Activated T-cell treated with anti-CD3 and anti-CD28 coated beads for 48 hours (primary cell): Measurements from ENCODE around the gene KCNJ6.
A peak's percentile ranks its signal among the peaks of the same experiment; 100 is the strongest.
"Not testable (repeated sequence)": the region's sequence is repeated elsewhere in the genome, so short reads cannot be mapped to it uniquely, and the experiment has no call there.

ENCODE experiments used
- DNase-seq: peaks from one replicate; pipeline ENCODE4 v3.0.0-alpha.2; 2020; ENCODE audit warnings: low read depth

Gene KCNJ6

DNA sequence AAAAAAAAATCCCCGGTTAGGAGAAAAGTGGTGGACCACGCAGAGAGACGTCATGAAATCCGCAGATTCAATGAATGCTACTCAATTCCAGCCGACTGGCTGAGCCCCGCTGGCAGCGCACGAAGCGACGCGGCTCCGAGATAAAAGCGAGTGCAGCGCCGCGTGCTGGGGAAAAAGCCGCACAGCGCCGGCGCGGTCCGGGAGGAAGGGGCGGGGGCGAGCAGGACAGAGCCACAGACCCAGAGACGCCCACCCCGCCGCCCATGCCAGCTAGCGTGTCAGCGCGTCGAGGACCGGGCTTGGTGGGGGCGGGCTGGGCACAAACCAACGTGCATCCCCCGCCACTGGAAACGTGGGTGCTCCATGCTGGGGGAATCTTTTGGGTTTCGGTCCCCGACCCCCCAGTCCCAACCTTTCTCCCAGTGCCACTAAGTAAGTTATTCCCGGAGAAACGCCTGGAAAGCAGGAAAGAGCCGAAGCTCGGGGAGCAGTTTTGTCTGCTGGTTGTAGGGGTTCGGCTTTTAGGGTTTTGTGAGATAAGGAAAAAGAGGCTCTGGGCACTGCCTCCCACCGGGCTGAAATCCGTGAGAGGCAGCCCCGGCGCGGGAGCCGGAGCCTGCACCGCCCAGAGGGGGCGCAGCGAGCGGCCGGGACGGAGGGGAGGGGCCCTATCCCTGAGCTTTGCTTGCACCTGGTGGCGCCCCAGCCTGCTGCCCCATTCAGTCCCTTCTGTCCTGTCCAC lies at the start of gene KCNJ6:
TSS of gene KCNJ6 (minus strand) at position 148 of the 742 bp plus-strand sequence. CDS start 75,775 bp downstream, outside the sequence.
- peak; percentile 24 for DNase-seq

DNA sequence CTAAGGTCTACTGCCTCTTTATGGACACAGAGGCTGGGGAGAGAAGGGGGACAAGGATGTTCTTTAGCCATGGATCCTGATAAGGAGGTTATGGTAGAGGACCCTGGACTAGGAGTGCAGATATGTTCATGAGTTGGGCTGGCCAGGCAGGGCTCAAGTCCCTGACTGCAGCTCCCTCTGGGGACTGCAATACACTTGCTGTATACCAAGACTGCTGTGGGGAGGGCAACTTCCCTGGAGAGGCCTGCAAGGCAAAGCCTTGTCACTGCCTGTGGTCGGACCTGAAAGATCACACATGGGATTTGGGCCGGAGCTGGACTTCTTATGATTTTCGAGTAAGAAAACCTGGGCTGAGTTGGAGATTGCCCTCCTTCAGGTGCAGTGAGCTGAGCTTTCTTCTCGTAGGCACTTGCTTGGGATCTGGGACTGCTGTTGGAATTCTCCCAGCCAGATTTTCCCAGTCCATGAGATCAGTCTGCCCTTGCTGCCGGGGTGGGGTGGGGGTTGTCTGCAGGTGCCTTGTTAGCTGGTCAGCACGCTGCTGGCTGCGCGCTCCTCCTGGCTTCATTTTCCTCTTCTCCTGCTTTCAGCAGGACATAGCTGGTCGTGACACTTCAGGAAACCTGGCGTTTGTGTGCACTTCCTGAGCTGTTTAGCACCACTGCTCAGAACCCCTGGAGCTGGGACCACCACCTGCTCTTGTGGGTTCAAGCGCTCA lies 49.0 kb upstream of the KCNJ6 start:
- DNase-seq: no peak

- no peak for DNase-seq
Measured at GRCh38 chr21:37958537-37958936, 42.3 kb upstream of the KCNJ6 start.

- no peak for DNase-seq
Measured at GRCh38 chr21:37956772-37957171, 40.5 kb upstream of the KCNJ6 start.

DNA sequence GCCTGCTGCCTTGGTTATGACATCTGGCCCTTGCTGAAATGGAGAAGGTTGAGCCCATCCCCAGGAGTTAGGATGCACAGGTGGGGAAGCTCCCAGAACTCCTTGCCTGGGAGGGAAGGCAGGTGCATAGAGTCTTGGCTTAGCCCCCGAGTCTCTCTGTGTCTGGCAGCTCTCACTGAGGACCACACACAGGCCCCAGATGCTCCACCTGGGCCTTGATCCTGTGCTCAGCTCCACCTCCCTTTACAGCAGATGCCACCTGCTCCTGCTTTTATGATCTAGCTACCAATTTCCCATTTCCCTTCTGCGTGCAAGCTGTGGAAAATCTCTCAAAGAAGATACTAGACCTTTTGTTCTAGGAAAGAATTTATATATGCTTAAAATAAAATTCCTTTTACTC lies 28.8 kb upstream of the KCNJ6 start:
- DNase-seq: no peak

DNA sequence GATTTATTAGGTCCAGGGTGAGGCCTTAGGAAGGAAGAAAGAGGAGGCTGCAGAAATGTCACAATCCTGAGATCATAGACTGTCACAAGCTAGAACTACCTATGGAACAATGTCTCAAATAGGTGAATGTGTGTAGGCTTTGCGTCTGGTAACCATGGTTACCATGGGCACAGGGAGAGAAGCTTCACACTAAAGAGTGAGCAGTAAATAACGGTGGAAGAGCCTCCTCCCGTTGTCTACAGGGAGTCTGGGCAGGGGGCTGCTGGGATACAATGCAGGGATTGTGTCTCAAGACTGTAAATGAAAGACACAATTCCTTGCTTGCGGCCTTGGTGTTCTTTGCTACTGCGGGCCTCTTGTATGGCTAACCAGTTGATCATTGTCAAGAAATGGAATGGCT lies 28.2 kb upstream of the KCNJ6 start:
- DNase-seq: no peak

- DNase-seq: no peak
Measured at GRCh38 chr21:37940691-37941090, 24.4 kb upstream of the KCNJ6 start.

- DNase-seq: no peak
Measured at GRCh38 chr21:37939838-37940237, 23.6 kb upstream of the KCNJ6 start.

DNA sequence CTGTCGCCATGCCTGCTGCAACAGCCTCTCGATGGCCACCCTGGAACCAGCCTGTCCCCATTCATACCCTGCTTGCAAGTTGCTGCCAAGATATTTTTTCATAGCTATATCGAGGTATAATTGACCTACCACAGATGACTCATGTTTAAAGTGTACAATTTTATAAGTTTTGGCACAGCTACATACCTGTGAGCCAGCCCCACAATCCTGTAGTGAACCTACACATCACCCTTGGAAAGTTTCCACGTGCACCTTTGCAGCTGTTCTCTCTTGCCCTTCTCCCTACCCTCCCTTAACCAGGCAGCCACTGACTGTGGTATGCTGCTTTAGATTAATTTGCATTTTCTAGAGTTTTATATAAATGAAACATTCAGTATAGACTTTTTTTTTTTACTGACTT lies 23.0 kb upstream of the KCNJ6 start:
- DNase-seq: no peak

DNA sequence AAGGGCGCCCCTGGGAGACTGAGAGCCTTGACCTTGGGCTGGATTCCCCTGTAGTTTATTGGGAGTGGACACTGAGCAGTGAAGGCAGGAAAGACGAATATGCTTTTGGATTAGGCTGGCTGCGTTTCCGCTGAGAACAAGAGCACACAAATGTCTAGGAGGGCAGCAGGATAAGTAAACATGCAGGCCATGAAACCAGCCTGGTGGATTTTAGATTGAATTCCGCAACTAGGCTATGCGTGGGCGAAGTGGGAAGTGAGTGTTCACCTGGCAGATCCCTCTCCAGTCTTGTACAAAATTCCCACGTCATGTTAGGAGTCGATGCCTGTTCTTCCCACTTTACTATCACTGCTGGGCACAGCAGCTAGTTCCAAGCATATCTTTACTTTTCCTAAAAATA lies 21.4 kb upstream of the KCNJ6 start:
- DNase-seq: no peak

GRCh38 chr21:37936010-37936785 lies 19.9 kb upstream of the KCNJ6 start:
- no peak for DNase-seq

- no peak for DNase-seq
Measured at GRCh38 chr21:37932936-37933335, 16.7 kb upstream of the KCNJ6 start.

- DNase-seq: no peak
Measured at GRCh38 chr21:37927711-37928110, 11.5 kb upstream of the KCNJ6 start.

DNA sequence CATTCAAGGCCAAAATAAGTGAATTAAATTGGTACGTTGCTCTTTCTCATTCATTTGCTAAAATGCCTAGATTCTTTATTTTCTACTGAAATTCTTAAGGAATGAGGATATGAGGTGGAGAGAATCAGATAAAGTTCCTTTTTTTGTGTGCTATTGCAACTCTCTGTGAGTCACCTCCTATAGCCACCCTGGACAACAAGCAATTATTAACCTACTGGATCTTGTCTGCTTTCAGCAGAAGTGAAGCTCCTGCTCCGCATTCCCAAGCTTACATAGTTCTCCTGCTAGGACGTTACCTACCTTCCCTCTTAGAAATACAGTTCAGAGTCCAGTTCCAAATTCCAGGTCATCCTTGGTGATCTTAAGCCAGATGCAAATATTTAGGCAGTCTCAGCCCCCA lies 4.8 kb upstream of the KCNJ6 start:
- DNase-seq: no peak

- not testable (repeated sequence) for DNase-seq
Measured at GRCh38 chr21:37920302-37920701, 4.0 kb upstream of the KCNJ6 start.

GRCh38 chr21:37917612-37918011 lies 1.4 kb upstream of the KCNJ6 start:
- DNase-seq: no peak

GRCh38 chr21:37915941-37916309 lies 332 bp downstream of the KCNJ6 start:
- no peak for DNase-seq

DNA sequence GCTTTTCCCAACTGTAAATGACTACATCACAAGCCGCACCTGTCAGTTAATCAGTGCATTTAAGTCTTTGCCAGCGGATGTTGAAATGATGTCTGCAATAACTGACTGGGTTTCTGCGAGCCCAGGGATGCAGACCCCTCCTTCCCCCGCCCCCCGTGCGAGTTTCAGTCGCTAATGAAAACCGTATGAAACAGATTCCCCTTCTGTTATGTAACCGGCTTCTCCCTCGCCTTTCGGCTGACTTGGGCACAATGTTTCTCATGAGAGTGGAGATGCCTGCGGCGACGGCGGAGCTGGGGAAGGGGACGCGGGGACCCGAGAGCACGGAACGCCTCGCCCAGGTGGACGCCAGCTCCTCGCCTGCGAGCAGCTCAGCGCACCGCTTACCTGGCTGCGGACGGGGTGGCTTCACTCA lies 753 bp downstream of the KCNJ6 start:
- no peak for DNase-seq

DNA sequence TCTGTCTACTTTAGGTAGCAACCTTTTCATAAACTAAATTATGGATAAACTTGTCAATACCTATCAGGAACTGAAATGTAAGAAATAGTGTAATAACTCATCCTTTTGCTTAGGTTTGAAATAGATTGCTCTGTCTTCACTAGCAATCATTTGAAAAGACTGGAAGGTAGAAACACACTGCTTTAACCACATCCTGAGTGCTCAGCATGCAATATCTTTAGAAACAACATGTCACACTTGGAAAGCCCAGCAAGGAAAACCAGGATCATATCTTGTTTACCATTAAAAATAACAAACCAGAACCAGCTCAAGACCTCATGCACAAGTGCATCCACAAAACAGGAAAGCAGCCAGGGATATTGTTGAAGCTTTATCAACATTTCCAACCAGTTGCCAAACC lies 3.6 kb downstream of the KCNJ6 start:
- DNase-seq: no peak

DNA sequence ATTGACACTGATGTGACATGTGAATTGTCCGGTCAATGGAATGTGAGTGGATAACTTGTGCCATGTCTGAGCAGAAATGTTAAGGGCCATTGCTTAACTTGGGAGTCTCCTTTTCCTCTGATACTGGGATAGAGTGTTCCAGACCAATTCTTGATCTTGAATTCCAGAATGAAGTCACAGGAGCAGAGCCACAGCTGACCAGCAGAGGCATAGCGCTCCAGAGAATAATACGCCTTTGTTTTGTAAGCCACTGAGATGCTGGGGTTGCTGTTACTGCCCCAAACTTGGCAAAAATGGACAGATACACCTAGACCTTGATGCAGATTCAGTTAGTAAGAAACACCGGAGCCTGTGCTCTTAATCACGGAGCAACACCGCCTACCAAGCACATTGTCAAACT lies 6.3 kb downstream of the KCNJ6 start:
- DNase-seq: no peak

DNA sequence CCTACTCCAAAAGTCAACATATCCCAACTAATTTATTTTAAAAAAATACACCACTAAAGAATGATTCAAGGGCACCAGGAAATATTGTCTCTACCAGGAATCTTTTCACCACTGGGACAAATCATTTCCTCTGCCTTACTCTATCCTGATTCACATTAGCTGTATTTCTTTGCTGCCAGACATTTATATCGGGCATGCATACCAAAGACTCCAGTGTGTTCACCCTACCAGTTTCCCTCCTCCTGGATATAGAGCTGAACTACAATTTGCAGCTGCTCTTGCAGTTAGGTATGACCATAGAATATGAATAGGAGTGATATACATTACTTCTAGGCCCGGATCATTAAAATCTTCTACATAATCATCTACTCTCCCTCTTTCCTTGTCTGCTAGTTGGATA lies 7.6 kb downstream of the KCNJ6 start:
- no peak for DNase-seq

- no peak for DNase-seq
Measured at GRCh38 chr21:37907076-37907475, 9.2 kb downstream of the KCNJ6 start.

DNA sequence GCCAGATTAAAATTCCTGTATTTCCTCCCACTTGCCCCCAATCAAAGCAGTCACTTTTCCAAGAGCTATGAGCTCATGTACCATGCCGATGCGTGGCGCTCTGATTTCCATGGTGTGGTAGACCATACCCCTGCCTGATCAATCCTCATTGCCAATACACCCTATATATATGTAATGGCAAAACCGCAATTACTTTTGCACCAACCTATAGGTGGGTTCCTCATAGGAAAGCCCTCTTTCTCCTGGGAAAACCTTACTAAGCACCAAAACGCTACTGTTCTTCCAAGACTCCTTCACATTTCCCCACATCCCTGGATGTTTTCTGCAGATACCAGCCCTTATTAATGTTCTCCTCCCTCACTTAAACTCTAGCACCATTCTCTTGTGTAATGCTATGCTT lies 11.0 kb downstream of the KCNJ6 start:
- no peak for DNase-seq
